Melanocyte of skin (primary cell): ENCODE data around the gene PDE1A. TPM values are rescaled to one million over a fixed set of nuclear protein-coding genes. Genes with fewer than 3 reads are reported as not detected.

ENCODE experiments used
- small RNA-seq, 2 donors: library from RNA; depleted of rRNA; stranded (forward); fragments of <200 nt; gene quantifications; one replicate each; pipeline ENCODE3, GENCODE V24; 2012
- total RNA-seq, 2 donors: library from RNA; depleted of rRNA; stranded (reverse); fragments of >200 nt; gene quantifications; 2 replicates each; pipeline ENCODE4 v1.2.3, GENCODE V29; 2012

Gene PDE1A
- total RNA-seq, result under 1 TPM in 1 of 2 donors, not detected in 1; under 0.01 TPM

DNA sequence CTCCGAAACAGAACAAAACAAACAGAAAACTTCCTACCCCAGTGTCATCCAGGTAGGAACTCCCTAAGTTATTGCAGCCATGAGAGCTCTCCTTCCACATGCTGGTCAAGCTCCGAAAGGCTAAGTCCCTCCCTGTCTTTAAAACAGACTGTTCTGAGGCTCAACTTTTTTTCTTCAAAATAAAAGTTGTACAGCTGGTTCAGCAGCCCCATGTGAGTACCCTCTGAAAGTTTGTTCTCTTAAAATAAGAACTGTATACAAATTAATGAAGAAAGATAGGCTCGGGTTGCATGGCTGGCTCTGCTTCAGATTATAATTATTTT, at the start of gene PDE1A:
Gene PDE1A, minus strand, starts transcription at position 119 of the 323 bp plus-strand sequence.

Small RNA genes lying within 50 kb of the gene (small RNA-seq; reads per million reads assigned to genes)
- 0 reads per million in 2 donors for gene RN7SL267P
